ENCODE data around the gene EREG. TPM values are rescaled to one million over a fixed set of nuclear protein-coding genes. Genes with fewer than 3 reads are reported as not detected.

EREG gene
- total RNA-seq, 3 donors from 2014 or later, result 0.80 to 7.6 (median 3.3) TPM

DNA sequence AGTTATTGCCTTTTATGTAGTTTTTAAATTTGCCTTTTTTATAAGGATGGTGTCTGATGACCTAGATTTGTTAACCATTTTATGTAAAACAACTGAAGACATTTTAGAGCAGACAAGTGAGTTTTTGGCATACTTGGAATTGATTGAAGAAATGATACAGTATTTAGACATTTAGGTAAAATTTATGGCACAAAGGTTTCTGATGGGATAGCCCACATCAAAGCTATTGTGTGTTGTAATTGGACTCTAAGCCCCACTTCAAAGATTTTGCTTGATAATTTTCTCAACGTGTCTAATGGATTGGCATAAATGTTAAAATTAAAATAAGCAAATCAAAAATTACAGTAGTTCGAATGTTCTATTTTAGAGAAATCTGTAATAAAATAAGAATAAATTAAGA is 39.1 kb upstream of the EREG start:
- no peaks in the 10 kb centered on the region for H3K9me3 ChIP-seq
- no peaks in the 10 kb centered on the region for H3K36me3 ChIP-seq
- H3K4me3 ChIP-seq, result no peak overlapping the region
- intact Hi-C loops (cut with DNase I; ENCODE audit: low total_unique reads), result no loop called here
- H3K27me3 ChIP-seq, result no peaks in the 10 kb centered on the region
- H3K27ac ChIP-seq, result no peak overlapping the region
- TF ChIP-seq, protein P1, sequence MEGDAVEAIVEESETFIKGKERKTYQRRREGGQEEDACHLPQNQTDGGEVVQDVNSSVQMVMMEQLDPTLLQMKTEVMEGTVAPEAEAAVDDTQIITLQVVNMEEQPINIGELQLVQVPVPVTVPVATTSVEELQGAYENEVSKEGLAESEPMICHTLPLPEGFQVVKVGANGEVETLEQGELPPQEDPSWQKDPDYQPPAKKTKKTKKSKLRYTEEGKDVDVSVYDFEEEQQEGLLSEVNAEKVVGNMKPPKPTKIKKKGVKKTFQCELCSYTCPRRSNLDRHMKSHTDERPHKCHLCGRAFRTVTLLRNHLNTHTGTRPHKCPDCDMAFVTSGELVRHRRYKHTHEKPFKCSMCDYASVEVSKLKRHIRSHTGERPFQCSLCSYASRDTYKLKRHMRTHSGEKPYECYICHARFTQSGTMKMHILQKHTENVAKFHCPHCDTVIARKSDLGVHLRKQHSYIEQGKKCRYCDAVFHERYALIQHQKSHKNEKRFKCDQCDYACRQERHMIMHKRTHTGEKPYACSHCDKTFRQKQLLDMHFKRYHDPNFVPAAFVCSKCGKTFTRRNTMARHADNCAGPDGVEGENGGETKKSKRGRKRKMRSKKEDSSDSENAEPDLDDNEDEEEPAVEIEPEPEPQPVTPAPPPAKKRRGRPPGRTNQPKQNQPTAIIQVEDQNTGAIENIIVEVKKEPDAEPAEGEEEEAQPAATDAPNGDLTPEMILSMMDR (IDR thresholded peaks at IDR 0.05), result no peak
- TF ChIP-seq POLR2AphosphoS5 (IDR thresholded peaks at IDR 0.05) (no peak), POLR2A (IDR thresholded peaks at IDR 0.05) (no peak)
- H3K4me1 ChIP-seq, result no peaks in the 10 kb centered on the region
- DNase-seq (ENCODE audit: low spot score in 2 of 2), result no peak

- no peak for DNase-seq (ENCODE audit: low spot score in 2 of 2)
- Histone ChIP-seq H3K27me3 (no peaks in the 10 kb centered on the region), H3K4me3 (no peak overlapping the region), H3K27ac (no peak overlapping the region), H3K36me3 (no peaks in the 10 kb centered on the region), H3K9me3 (no peaks in the 10 kb centered on the region), H3K4me1 (no peaks in the 10 kb centered on the region)
- intact Hi-C loops (cut with DNase I; ENCODE audit: low total_unique reads), result no loop called here
- TF ChIP-seq, protein P1 (IDR thresholded peaks at IDR 0.05), result no peak
- TF ChIP-seq POLR2A (IDR thresholded peaks at IDR 0.05) (no peak), POLR2AphosphoS5 (IDR thresholded peaks at IDR 0.05) (no peak)
Measured at GRCh38 chr4:74327762-74328161, 37.2 kb upstream of the EREG start.

- Histone ChIP-seq H3K36me3 (no peaks in the 10 kb centered on the region), H3K4me3 (no peak overlapping the region), H3K27me3 (no peaks in the 10 kb centered on the region), H3K4me1 (no peaks in the 10 kb centered on the region), H3K27ac (no peak overlapping the region), H3K9me3 (no peaks in the 10 kb centered on the region)
- intact Hi-C loops (cut with DNase I; ENCODE audit: low total_unique reads), result no loop called here
- no peak for DNase-seq (ENCODE audit: low spot score in 2 of 2)
- TF ChIP-seq POLR2AphosphoS5 (IDR thresholded peaks at IDR 0.05) (no peak), POLR2A (IDR thresholded peaks at IDR 0.05) (no peak)
- TF ChIP-seq, protein P1 (IDR thresholded peaks at IDR 0.05), result no peak
Measured at GRCh38 chr4:74328501-74328900, 36.4 kb upstream of the EREG start.

GRCh38 chr4:74329307-74329706 is 35.6 kb upstream of the EREG start:
- no peaks in the 10 kb centered on the region for H3K27me3 ChIP-seq
- intact Hi-C loops (cut with DNase I; ENCODE audit: low total_unique reads), result no loop called here
- H3K4me1 ChIP-seq, result no peaks in the 10 kb centered on the region
- no peak overlapping the region for H3K27ac ChIP-seq
- H3K9me3 ChIP-seq, result no peaks in the 10 kb centered on the region
- no peak for TF ChIP-seq POLR2AphosphoS5 (IDR thresholded peaks at IDR 0.05)
- TF ChIP-seq, protein P1 (IDR thresholded peaks at IDR 0.05), result no peak
- TF ChIP-seq POLR2A (IDR thresholded peaks at IDR 0.05), result no peak
- no peak for DNase-seq (ENCODE audit: low spot score in 2 of 2)
- no peaks in the 10 kb centered on the region for H3K36me3 ChIP-seq
- no peak overlapping the region for H3K4me3 ChIP-seq

DNA sequence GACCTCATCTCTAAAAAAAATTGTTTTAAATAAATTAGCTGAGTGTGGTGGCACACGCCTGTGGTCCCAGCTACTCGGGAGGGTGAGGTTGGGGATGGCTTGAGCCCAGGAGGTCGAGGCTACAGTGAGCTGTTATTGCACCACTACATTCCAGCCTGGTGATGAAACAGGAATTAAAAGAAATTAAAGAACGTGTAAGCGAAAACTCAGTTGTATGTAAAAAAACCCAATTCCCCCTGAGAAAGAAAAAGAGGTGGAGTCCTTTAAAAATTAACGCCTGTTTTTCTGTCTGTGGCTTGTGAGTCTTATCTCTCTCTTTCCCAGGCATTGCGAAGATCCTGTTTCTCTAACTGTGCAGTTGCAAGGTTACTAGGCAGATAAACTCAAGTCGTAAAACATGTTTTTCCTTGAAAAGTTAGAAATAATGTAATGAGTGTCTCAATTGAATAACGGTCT is 34.6 kb upstream of the EREG start:
- Histone ChIP-seq H3K4me3 (no peak overlapping the region), H3K9me3 (no peaks in the 10 kb centered on the region), H3K4me1 (no peaks in the 10 kb centered on the region), H3K36me3 (no peaks in the 10 kb centered on the region), H3K27me3 (no peaks in the 10 kb centered on the region), H3K27ac (no peak overlapping the region)
- DNase-seq (ENCODE audit: low spot score in 2 of 2), result no peak
- intact Hi-C loops (cut with DNase I; ENCODE audit: low total_unique reads), result no loop called here
- no peak for TF ChIP-seq POLR2A (IDR thresholded peaks at IDR 0.05)
- TF ChIP-seq, protein P1 (IDR thresholded peaks at IDR 0.05), result no peak
- no peak for TF ChIP-seq POLR2AphosphoS5 (IDR thresholded peaks at IDR 0.05)
